ENCODE measurements around the gene HM13. TPM values are rescaled to one million over a fixed set of nuclear protein-coding genes. Genes with fewer than 3 reads are reported as not detected.

HM13 gene
- total and polyA plus RNA-seq, 2 of the 13 experiments (the other 11 are each of a cell fraction or from before 2014, with no cell fraction given): 118 to 243 TPM

DNA sequence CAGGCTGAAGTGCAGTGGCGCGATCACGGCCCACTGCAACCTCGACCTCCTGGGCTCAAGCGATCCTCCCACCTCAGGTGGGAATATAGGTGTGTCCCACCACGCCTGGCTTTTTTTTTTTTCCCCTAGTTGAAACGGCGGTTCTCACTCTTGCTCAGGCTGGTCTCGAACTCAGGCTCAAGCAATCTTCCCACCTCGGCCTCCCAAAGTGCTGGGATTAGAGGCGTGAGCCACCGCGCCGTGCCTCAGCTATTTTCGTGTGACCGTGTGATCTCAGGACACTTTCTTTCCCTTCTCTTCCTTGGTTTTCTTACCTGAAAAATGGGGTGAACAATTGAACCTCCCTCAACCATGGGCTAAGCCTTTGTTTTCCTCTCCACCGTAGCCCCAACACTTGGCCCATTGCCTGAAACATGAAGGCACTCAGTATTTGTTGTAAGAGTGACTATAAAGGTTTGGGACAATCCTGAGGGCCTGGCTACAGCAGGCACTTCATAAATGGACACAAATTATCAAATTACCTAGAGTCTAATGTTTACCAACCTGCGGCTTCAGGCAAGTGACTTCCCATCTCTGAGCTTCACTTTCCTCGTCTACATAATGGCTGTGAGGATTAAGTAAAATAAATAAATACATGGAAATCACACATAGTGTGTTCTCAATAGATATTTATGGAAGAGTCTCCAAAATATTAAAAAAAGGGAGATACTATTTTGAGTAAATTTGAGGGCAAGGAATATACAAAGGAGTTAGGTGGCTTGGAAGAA, 59.5 kb downstream of the HM13 start (continued):
- TF ChIP-seq, protein P1, sequence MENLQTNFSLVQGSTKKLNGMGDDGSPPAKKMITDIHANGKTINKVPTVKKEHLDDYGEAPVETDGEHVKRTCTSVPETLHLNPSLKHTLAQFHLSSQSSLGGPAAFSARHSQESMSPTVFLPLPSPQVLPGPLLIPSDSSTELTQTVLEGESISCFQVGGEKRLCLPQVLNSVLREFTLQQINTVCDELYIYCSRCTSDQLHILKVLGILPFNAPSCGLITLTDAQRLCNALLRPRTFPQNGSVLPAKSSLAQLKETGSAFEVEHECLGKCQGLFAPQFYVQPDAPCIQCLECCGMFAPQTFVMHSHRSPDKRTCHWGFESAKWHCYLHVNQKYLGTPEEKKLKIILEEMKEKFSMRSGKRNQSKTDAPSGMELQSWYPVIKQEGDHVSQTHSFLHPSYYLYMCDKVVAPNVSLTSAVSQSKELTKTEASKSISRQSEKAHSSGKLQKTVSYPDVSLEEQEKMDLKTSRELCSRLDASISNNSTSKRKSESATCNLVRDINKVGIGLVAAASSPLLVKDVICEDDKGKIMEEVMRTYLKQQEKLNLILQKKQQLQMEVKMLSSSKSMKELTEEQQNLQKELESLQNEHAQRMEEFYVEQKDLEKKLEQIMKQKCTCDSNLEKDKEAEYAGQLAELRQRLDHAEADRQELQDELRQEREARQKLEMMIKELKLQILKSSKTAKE (CRISPR knock-in tag; IDR thresholded peaks at IDR 0.05; ENCODE audit: borderline replicate concordance): 0 out of 2 replicates have a peak, but pooled peaks have one; percentile 10
- TF ChIP-seq ZNF3 (CRISPR knock-in tag; IDR thresholded peaks at IDR 0.05): 0 out of 2 replicates have a peak, but pooled peaks have one; percentile 48
- peak; percentile 38; the same call in 1 of the 2 replicates for TF ChIP-seq NFYC (CRISPR knock-in tag; IDR thresholded peaks at IDR 0.05)
- TF ChIP-seq, protein P2, sequence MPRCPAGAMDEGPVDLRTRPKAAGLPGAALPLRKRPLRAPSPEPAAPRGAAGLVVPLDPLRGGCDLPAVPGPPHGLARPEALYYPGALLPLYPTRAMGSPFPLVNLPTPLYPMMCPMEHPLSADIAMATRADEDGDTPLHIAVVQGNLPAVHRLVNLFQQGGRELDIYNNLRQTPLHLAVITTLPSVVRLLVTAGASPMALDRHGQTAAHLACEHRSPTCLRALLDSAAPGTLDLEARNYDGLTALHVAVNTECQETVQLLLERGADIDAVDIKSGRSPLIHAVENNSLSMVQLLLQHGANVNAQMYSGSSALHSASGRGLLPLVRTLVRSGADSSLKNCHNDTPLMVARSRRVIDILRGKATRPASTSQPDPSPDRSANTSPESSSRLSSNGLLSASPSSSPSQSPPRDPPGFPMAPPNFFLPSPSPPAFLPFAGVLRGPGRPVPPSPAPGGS (CRISPR knock-in tag; IDR thresholded peaks at IDR 0.05): no peak
- TF ChIP-seq, protein P3, sequence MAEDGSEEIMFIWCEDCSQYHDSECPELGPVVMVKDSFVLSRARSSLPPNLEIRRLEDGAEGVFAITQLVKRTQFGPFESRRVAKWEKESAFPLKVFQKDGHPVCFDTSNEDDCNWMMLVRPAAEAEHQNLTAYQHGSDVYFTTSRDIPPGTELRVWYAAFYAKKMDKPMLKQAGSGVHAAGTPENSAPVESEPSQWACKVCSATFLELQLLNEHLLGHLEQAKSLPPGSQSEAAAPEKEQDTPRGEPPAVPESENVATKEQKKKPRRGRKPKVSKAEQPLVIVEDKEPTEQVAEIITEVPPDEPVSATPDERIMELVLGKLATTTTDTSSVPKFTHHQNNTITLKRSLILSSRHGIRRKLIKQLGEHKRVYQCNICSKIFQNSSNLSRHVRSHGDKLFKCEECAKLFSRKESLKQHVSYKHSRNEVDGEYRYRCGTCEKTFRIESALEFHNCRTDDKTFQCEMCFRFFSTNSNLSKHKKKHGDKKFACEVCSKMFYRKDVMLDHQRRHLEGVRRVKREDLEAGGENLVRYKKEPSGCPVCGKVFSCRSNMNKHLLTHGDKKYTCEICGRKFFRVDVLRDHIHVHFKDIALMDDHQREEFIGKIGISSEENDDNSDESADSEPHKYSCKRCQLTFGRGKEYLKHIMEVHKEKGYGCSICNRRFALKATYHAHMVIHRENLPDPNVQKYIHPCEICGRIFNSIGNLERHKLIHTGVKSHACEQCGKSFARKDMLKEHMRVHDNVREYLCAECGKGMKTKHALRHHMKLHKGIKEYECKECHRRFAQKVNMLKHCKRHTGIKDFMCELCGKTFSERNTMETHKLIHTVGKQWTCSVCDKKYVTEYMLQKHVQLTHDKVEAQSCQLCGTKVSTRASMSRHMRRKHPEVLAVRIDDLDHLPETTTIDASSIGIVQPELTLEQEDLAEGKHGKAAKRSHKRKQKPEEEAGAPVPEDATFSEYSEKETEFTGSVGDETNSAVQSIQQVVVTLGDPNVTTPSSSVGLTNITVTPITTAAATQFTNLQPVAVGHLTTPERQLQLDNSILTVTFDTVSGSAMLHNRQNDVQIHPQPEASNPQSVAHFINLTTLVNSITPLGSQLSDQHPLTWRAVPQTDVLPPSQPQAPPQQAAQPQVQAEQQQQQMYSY (CRISPR knock-in tag; IDR thresholded peaks at IDR 0.05): no peak
- TF ChIP-seq YEATS4 (CRISPR knock-in tag; IDR thresholded peaks at IDR 0.05; ENCODE audit: borderline replicate concordance): no peak
- TF ChIP-seq SRY (CRISPR knock-in tag; IDR thresholded peaks at IDR 0.05): 0 out of 2 replicates have a peak, but pooled peaks have one; percentile 17
- 0 out of 2 replicates have a peak, but pooled peaks have one; percentile 39 for TF ChIP-seq ZNF224 (CRISPR knock-in tag; IDR thresholded peaks at IDR 0.05)
- TF ChIP-seq SRSF4 (IDR thresholded peaks at IDR 0.05; ENCODE audit: low read depth, low read length, poor library complexity, severe bottlenecking): no peak
- peak; percentile 29; the same call in 1 of the 2 replicates for TF ChIP-seq ZNF670 (CRISPR knock-in tag; IDR thresholded peaks at IDR 0.05; ENCODE audit: borderline replicate concordance)
- no peak for TF ChIP-seq ZFYVE20 (CRISPR knock-in tag; IDR thresholded peaks at IDR 0.05; ENCODE audit: borderline replicate concordance, low read depth)
- no peak for TF ChIP-seq GATA4 (IDR thresholded peaks at IDR 0.05; ENCODE audit: borderline replicate concordance, low read depth)
- TF ChIP-seq ZNF468 (CRISPR knock-in tag; IDR thresholded peaks at IDR 0.05): no peak
- TF ChIP-seq PHF21A (CRISPR knock-in tag; IDR thresholded peaks at IDR 0.05): no peak
- TF ChIP-seq MAFK (conservative IDR thresholded peaks at IDR 0.05 in 1 of 2, IDR thresholded peaks at IDR 0.05 in 1 of 2; ENCODE audit: low read length in 2 of 2): no peak
- TF ChIP-seq, protein P4, sequence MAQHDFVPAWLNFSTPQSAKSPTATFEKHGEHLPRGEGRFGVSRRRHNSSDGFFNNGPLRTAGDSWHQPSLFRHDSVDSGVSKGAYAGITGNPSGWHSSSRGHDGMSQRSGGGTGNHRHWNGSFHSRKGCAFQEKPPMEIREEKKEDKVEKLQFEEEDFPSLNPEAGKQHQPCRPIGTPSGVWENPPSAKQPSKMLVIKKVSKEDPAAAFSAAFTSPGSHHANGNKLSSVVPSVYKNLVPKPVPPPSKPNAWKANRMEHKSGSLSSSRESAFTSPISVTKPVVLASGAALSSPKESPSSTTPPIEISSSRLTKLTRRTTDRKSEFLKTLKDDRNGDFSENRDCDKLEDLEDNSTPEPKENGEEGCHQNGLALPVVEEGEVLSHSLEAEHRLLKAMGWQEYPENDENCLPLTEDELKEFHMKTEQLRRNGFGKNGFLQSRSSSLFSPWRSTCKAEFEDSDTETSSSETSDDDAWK (CRISPR knock-in tag; IDR thresholded peaks at IDR 0.05): no peak
- no peak for TF ChIP-seq ZNF337 (CRISPR knock-in tag; IDR thresholded peaks at IDR 0.05; ENCODE audit: borderline replicate concordance, low read depth)
- peak; percentile 35; the same call in 1 of the 2 replicates for TF ChIP-seq ZNF839 (CRISPR knock-in tag; IDR thresholded peaks at IDR 0.05; ENCODE audit: borderline replicate concordance)
- TF ChIP-seq STAG1 (CRISPR knock-in tag; IDR thresholded peaks at IDR 0.05): no peak
- TF ChIP-seq HNRNPUL1 (IDR thresholded peaks at IDR 0.05; ENCODE audit: low read depth, low read length): no peak
- TF ChIP-seq SP4 (CRISPR knock-in tag; IDR thresholded peaks at IDR 0.05): no peak

Data from HepG2 (cell line).